HepG2 (cell line): ENCODE data around the gene CCDC197. TPM values are rescaled to one million over a fixed set of nuclear protein-coding genes. Genes with fewer than 3 reads are reported as not detected.
A peak's percentile ranks its signal among the peaks of the same experiment; 100 is the strongest.

Source experiments
- ATAC-seq: fragments of 200-7000 bp; cut with Tn5 transposase; 3 replicates; pipeline ENCODE4 v1.9.1; 2020; ENCODE audit warnings: mild to moderate bottlenecking, moderate library complexity
- BruUV-seq: library from RNA; stranded (reverse); fragments of 400-500 nt; replicated peaks from 2 replicates; lab custom pipeline; 2021; lab: Mats Ljungman, UMichigan
- CTCF ChIA-PET: fragments of 300-600 bp; formaldehyde crosslinking; extraction: SDS; loops from one replicate; lab custom pipeline; 2021; ENCODE audit warnings: low total read pairs, inconsistent platforms, low intra/inter-chr PET ratio; lab: Yijun Ruan, JAX
- POLR2A ChIA-PET: fragments of 350-600 bp; sonication (Branson Sonifier 250); formaldehyde crosslinking; loops from one replicate; lab custom pipeline; 2020; ENCODE audit warnings: antibody characterized with exemption, inconsistent platforms; lab: Yijun Ruan, JAX
- DNase-seq: peaks from one replicate; pipeline ENCODE4 v3.0.0-alpha.2; 2015; ENCODE audit warnings: low spot score
- FAIRE-seq: peaks from 3 replicates; lab custom pipeline; 2011; peaks lifted over from hg19 to GRCh38; lab: Jason Lieb, UNC
- H2AFZ ChIP-seq: one replicate; pipeline ENCODE4 v1.6.1; 2011; ENCODE audit warnings: low read length, inconsistent platforms
- H3K27ac ChIP-seq: fragments of 300-600 bp; 3 replicates; pipeline ENCODE4 v1.8.0; 2011; ENCODE audit warnings: mixed run types, mild to moderate bottlenecking, mixed read lengths, low read length, inconsistent platforms; ENCODE audit not compliant: insufficient read depth; ENCODE audit errors: extremely low read length
- H3K27me3 ChIP-seq, 2 experiments: fragments of 200-600 bp in 1 of 2; 2 replicates in 1 of 2; 3 replicates in 1 of 2; pipeline versions ENCODE4 v1.6.0 to v1.8.0; 2011; ENCODE audit warnings: low read length in 2 of 2, mild to moderate bottlenecking in 2 of 2, moderate library complexity in 2 of 2, inconsistent platforms in 1 of 2; ENCODE audit not compliant: insufficient read depth in 2 of 2, control insufficient read depth in 1 of 2
- H3K36me3 ChIP-seq, 2 experiments: fragments of 200-600 bp in 1 of 2; replicated peaks in 1 of 2; 2 replicates in 1 of 2; 3 replicates in 1 of 2; pipeline versions ENCODE4 v1.5.1 to v1.8.0; 2011; ENCODE audit warnings: low read length in 2 of 2, inconsistent platforms in 1 of 2; ENCODE audit not compliant: insufficient read depth in 2 of 2, control insufficient read depth in 1 of 2
- H3K4me1 ChIP-seq: 2 replicates; pipeline ENCODE4 v1.5.1; 2012; ENCODE audit warnings: low read length, inconsistent platforms; ENCODE audit not compliant: insufficient read depth
- H3K4me2 ChIP-seq: 2 replicates; pipeline ENCODE4 v1.6.0; 2011; ENCODE audit warnings: low read depth, low read length, inconsistent platforms
- H3K4me3 ChIP-seq, 3 experiments: fragments of 200-600 bp in 1 of 3; sonication (generic), shearing (Covaris generic) in 1 of 3; replicated peaks in 1 of 3; 2 replicates each; pipeline ENCODE4 v1.5.1; 2011 to 2016; ENCODE audit warnings: low read length in 3 of 3, inconsistent platforms in 2 of 3, low read depth in 2 of 3, mild to moderate bottlenecking in 2 of 3, control low read depth in 1 of 3, mixed read lengths in 1 of 3; ENCODE audit not compliant: insufficient read depth in 1 of 3
- H3K79me2 ChIP-seq: one replicate; pipeline ENCODE4 v1.6.1; 2011; ENCODE audit warnings: low read length, inconsistent platforms; ENCODE audit not compliant: insufficient read depth
- H3K9ac ChIP-seq: 2 replicates; pipeline ENCODE4 v1.6.0; 2011; ENCODE audit warnings: mild to moderate bottlenecking, low read depth, low read length, inconsistent platforms; ENCODE audit not compliant: insufficient read depth
- H3K9me3 ChIP-seq: 2 replicates; pipeline ENCODE4 v1.5.1; 2012; ENCODE audit warnings: mild to moderate bottlenecking, low read length
- H4K20me1 ChIP-seq: 2 replicates; pipeline ENCODE4 v1.6.0; 2011; ENCODE audit warnings: inconsistent platforms, mild to moderate bottlenecking, low read length, moderate library complexity; ENCODE audit not compliant: insufficient read depth
- ARNT ChIP-seq: fragments of 450-650 bp; IDR thresholded peaks from 2 replicates; pipeline ENCODE4 v1.6.1; 2017
- DNMT1 ChIP-seq: sonication (generic); formaldehyde crosslinking; IDR thresholded peaks from 2 replicates; pipeline ENCODE4 v1.5.1; 2020; ENCODE audit warnings: mild to moderate bottlenecking, missing genetic modification reagents
- FOXK2 ChIP-seq: fragments of 450-650 bp; IDR thresholded peaks from 2 replicates; pipeline ENCODE4 v1.6.1; 2016
- ISL2 ChIP-seq: sonication (generic); formaldehyde crosslinking; IDR thresholded peaks from 2 replicates; pipeline ENCODE4 v1.5.0; 2020; ENCODE audit warnings: missing genetic modification reagents
- NFRKB ChIP-seq: fragments of 450-650 bp; IDR thresholded peaks from 2 replicates; pipeline ENCODE4 v1.6.1; 2017
- PAXIP1 ChIP-seq: sonication (generic); formaldehyde crosslinking; conservative IDR thresholded peaks from 2 replicates; pipeline ENCODE4 v1.4.0; 2020; ENCODE audit warnings: mild to moderate bottlenecking, missing genetic modification reagents, moderate library complexity
- PHF20 ChIP-seq: sonication (generic); formaldehyde crosslinking; IDR thresholded peaks from 2 replicates; pipeline ENCODE4 v1.5.0; 2020; ENCODE audit warnings: mild to moderate bottlenecking, missing genetic modification reagents
- SOX13 ChIP-seq, 3 experiments: fragments of 450-650 bp in 1 of 3; sonication (generic) in 1 of 3; formaldehyde crosslinking in 1 of 3; IDR thresholded peaks in 2 of 3; conservative IDR thresholded peaks in 1 of 3; 2 replicates each; pipeline versions ENCODE4 v1.5.0 to v1.6.1; 2016 to 2020; ENCODE audit warnings: antibody characterized with exemption in 1 of 3, mild to moderate bottlenecking in 1 of 3, missing compliant biosample characterization in 1 of 3, missing genetic modification reagents in 1 of 3, moderate library complexity in 1 of 3
- SOX6 ChIP-seq, 2 experiments: fragments of 450-650 bp in 1 of 2; sonication (generic) in 1 of 2; formaldehyde crosslinking in 1 of 2; IDR thresholded peaks; 2 replicates each; pipeline versions ENCODE4 v1.4.0 to v1.6.1; 2017 to 2020; ENCODE audit warnings: antibody characterized with exemption in 1 of 2, mild to moderate bottlenecking in 1 of 2, missing genetic modification reagents in 1 of 2
- STAT6 ChIP-seq: sonication (generic); formaldehyde crosslinking; IDR thresholded peaks from 2 replicates; pipeline ENCODE4 v1.4.0; 2020; ENCODE audit warnings: missing genetic modification reagents, mild to moderate bottlenecking, borderline replicate concordance
- ZBTB38 ChIP-seq: sonication (generic); formaldehyde crosslinking; IDR thresholded peaks from 2 replicates; pipeline ENCODE4 v1.5.1; 2020; ENCODE audit warnings: mild to moderate bottlenecking, missing genetic modification reagents
- ZNF124 ChIP-seq: sonication (generic); formaldehyde crosslinking; IDR thresholded peaks from 2 replicates; pipeline ENCODE4 v1.4.0; 2020; ENCODE audit warnings: missing genetic modification reagents
- ZNF180 ChIP-seq: sonication (generic); formaldehyde crosslinking; IDR thresholded peaks from 2 replicates; pipeline ENCODE4 v1.4.0; 2020; ENCODE audit warnings: low read depth, missing genetic modification reagents, borderline replicate concordance
- ZNF225 ChIP-seq: sonication (generic); formaldehyde crosslinking; IDR thresholded peaks from 2 replicates; pipeline ENCODE4 v1.4.0; 2020; ENCODE audit warnings: mild to moderate bottlenecking, missing genetic modification reagents
- ZNF644 ChIP-seq: IDR thresholded peaks from 2 replicates; pipeline ENCODE4 v1.6.1; 2016; ENCODE audit warnings: low read depth
- ZNF777 ChIP-seq: sonication (generic); formaldehyde crosslinking; IDR thresholded peaks from 2 replicates; pipeline ENCODE4 v1.4.0; 2020; ENCODE audit warnings: missing genetic modification reagents
- WGBS: methylation state at CpG from one replicate; pipeline ENCODE4 v1.1.6; 2017; ENCODE audit warnings: low lambda C conversion rate; 5-methylcytosine and 5-hydroxymethylcytosine counted together
- in situ Hi-C: cut with HindIII; loops from 2 replicates; pipeline ENCODE4 v1.10.0; 2017; ENCODE audit warnings: low pct_unique_long_range_greater_than_20kb; ENCODE audit not compliant: extremely low pct_ligation_motif_present
- intact Hi-C: fragments of 100-400 bp; cut with micrococcal nuclease; formaldehyde crosslinking; loops from one replicate; pipeline ENCODE4 v1.10.0; 2022; ENCODE audit not compliant: unreplicated experiment
- polyA plus RNA-seq, 8 experiments: library from polyadenylated mRNA; depleted of rRNA in 3 of 8; stranded (reverse) in 7 of 8; unstranded in 1 of 8; fragments of >200 nt; fragmentation: Illumina TruSeq in 4 of 8; extraction: Trizol in 4 of 8; gene quantifications; 2 replicates each; pipeline versions ENCODE4 v1.2.1 to v1.2.3, GENCODE V29; 2011 to 2016; ENCODE audit warnings: low read depth in 4 of 8, missing spikeins in 1 of 8, mixed read lengths in 1 of 8; ENCODE audit not compliant: insufficient read depth in 1 of 8
- total RNA-seq, 5 experiments: library from RNA; depleted of rRNA; stranded (reverse); fragments of >200 nt; fragmentation: Illumina TruSeq; extraction: Trizol; gene quantifications; 2 replicates each; pipeline ENCODE4 v1.2.3, GENCODE V29; 2016; ENCODE audit warnings: low read depth in 1 of 5
- TF ChIP-seq, protein P1 (sequence below): sonication (generic); formaldehyde crosslinking; IDR thresholded peaks from 2 replicates; pipeline ENCODE4 v1.4.0; 2020; ENCODE audit warnings: missing genetic modification reagents

The CCDC197 gene
- total and polyA plus RNA-seq, 2 of the 13 experiments (the other 11 are each of a cell fraction or from before 2014, with no cell fraction given) = 0.11 to 0.13 TPM

DNA sequence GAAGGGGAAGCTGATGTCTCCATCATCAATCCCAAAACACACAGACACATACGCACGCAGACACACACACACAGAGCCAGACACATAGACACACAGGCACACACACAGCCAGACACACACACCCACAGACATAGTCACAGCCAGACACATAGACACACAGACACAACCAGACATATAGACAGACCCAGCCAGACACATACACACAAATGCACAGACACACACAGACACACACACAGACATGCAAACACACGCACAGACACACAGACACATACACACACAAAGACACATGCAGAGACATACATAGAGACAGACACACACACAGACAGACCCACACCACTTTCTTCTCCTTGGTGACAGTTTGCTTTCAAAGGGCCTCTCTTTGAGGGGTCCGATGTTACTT, 6.3 kb downstream of the CCDC197 start (continued):
- no peak for TF ChIP-seq STAT6 (CRISPR knock-in tag)
- TF ChIP-seq ARNT = 0 out of 2 replicates have a peak, but pooled peaks have one; percentile 65
- no peak for TF ChIP-seq SOX13 (IDR thresholded peaks at IDR 0.05)
- TF ChIP-seq SOX13 (CRISPR knock-in tag; conservative IDR thresholded peaks at IDR 0.05 in 1 of 2, IDR thresholded peaks at IDR 0.05 in 1 of 2) = no peak
- no peak for TF ChIP-seq PHF20
- TF ChIP-seq ZNF225 (CRISPR knock-in tag) = no peak
- no peak for TF ChIP-seq ZNF777 (CRISPR knock-in tag)
- TF ChIP-seq FOXK2 = 0 out of 2 replicates have a peak, but pooled peaks have one; percentile 15
- peak; percentile 20; the same call in 1 of the 2 replicates for TF ChIP-seq NFRKB
- TF ChIP-seq, all 625 proteins: peak for 5

- ChIA-PET POLR2A (interaction anchor here (0.7 to 2.8 kb wide), 8 partner anchors 13 to 64 kb away, joined by 3 to 15 read pairs (median 6); partner anchors contain the start of gene OTUB2), CTCF (interaction anchor here (1.4 kb wide), 1 partner anchor 50 kb away, joined by 3 read pairs; no protein-coding TSS in a partner anchor)
- H3K4me2 ChIP-seq = peak overlapping the region; percentile 87
- intact Hi-C loops (loop anchor here (2.0 kb wide), 1 partner anchor 57 kb away; no protein-coding TSS in a partner anchor), in situ Hi-C loops (loop anchor here (5.0 kb wide), 1 partner anchor 62 kb away; no protein-coding TSS in a partner anchor)
- no peaks in the 10 kb centered on the region for H3K79me2 ChIP-seq
- H3K36me3 ChIP-seq = no peaks in the 10 kb centered on the region
- ATAC-seq = peak; percentile 75
- peak; percentile 87 for FAIRE-seq
- H3K9ac ChIP-seq = peak overlapping the region; percentile 21; the same call in 1 of the 2 replicates
- no TSS peak for BruUV-seq
- peaks cover 52% of the 10 kb centered on the region for H3K4me1 ChIP-seq
- peak overlapping the region; percentile 53 for H3K27ac ChIP-seq
- H3K9me3 ChIP-seq = no peaks in the 10 kb centered on the region
- H3K4me3 ChIP-seq = peak overlapping the region in 2 of 3 experiments; percentile 18 to 62; a peak in 3 of 6 replicates
- WGBS = 0% methylated on average over 4 of the region's 8 CpGs
- H4K20me1 ChIP-seq = no peaks in the 10 kb centered on the region
- H2AFZ ChIP-seq = no peak overlapping the region
- peaks cover 0 to 8% of the 10 kb centered on the region in 2 experiments; a peak in 2 of 5 replicates for H3K27me3 ChIP-seq
- DNase-seq = peak; percentile 77
- TF ChIP-seq PAXIP1 (CRISPR knock-in tag) = peak; percentile 85
- no peak for TF ChIP-seq ZNF180 (CRISPR knock-in tag)
- 0 out of 2 replicates have a peak, but pooled peaks have one; percentile 39 for TF ChIP-seq DNMT1 (CRISPR knock-in tag)
- TF ChIP-seq, protein P1, sequence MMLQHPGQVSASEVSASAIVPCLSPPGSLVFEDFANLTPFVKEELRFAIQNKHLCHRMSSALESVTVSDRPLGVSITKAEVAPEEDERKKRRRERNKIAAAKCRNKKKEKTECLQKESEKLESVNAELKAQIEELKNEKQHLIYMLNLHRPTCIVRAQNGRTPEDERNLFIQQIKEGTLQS (CRISPR knock-in tag) = peak; percentile 23; the same call in 1 of the 2 replicates
- TF ChIP-seq ZNF124 (CRISPR knock-in tag) = 0 out of 2 replicates have a peak, but pooled peaks have one; percentile 4
- no peak for TF ChIP-seq SOX6 (IDR thresholded peaks at IDR 0.05)
- TF ChIP-seq SOX6 (CRISPR knock-in tag; IDR thresholded peaks at IDR 0.05) = peak; percentile 38; the same call in 1 of the 2 replicates
- TF ChIP-seq ISL2 (CRISPR knock-in tag) = 0 out of 2 replicates have a peak, but pooled peaks have one; percentile 25
- 0 out of 2 replicates have a peak, but pooled peaks have one; percentile 31 for TF ChIP-seq ZBTB38
- TF ChIP-seq ZNF644 = peak; percentile 45; the same call in 1 of the 2 replicates
Observed at GRCh38 chr14:94004015-94004414, 6.9 kb downstream of the CCDC197 start.
